HCT116 (cell line): ENCODE results near the gene TOX2. TPM values are rescaled to one million over a fixed set of nuclear protein-coding genes. Genes with fewer than 3 reads are reported as not detected.

Experiments used
- ATAC-seq: fragments of 200-7000 bp; cut with Tn5 transposase; 2 replicates; pipeline ENCODE4 v1.9.1; 2020; ENCODE audit warnings: mild to moderate bottlenecking, moderate library complexity
- BruUV-seq: library from RNA; stranded (reverse); fragments of 400-500 nt; replicated peaks from 2 replicates; lab custom pipeline; 2021; lab: Mats Ljungman, UMichigan
- CTCF ChIA-PET: fragments of 300-600 bp; sonication (Branson Sonifier 250); formaldehyde crosslinking; loops from one replicate; lab custom pipeline; 2021; ENCODE audit warnings: antibody characterized with exemption; lab: Charles Lee
- POLR2A ChIA-PET: fragments of 300-600, 350-600 bp; sonication (Branson Sonifier 250); formaldehyde crosslinking; loops from one replicate; lab custom pipeline; 2021; ENCODE audit warnings: antibody characterized with exemption; lab: Charles Lee
- RAD21 ChIA-PET, 2 experiments: fragments of 300-600 bp; sonication (Branson Sonifier 250); formaldehyde crosslinking; loops; one replicate each; lab custom pipeline; 2023; ENCODE audit warnings: low total read pairs in 2 of 2; ENCODE audit not compliant: uncharacterized antibody in 2 of 2, unreplicated experiment in 2 of 2, low non-redundant PET in 1 of 2; lab: Charles Lee
- DNase-seq: peaks from one replicate; pipeline ENCODE4 v3.0.0-alpha.2; 2010; ENCODE audit warnings: low read depth, low spot score
- H2AFZ ChIP-seq: fragments of 200-600 bp; shearing (Covaris generic), sonication (generic); 2 replicates; pipeline ENCODE4 v1.6.1; 2017; ENCODE audit warnings: low read depth, mixed run types, mixed read lengths, antibody characterized with exemption, low read length; ENCODE audit not compliant: poor library complexity, severe bottlenecking
- H3K27ac ChIP-seq: 2 replicates; pipeline ENCODE4 v1.5.1; 2012; ENCODE audit warnings: low read depth, low read length
- H3K27me3 ChIP-seq: fragments of 200-600 bp; sonication (generic); 2 replicates; pipeline ENCODE4 v1.6.1; 2016; ENCODE audit warnings: mixed run types, low read length, mixed read lengths; ENCODE audit not compliant: insufficient read depth
- H3K36me3 ChIP-seq, 2 experiments: fragments of 200-500 bp in 1 of 2; fragments of 200-600 bp in 1 of 2; sonication (Bioruptor generic) in 1 of 2; sonication (generic) in 1 of 2; 2 replicates each; pipeline versions ENCODE4 v1.5.1 to v1.6.1; 2014 to 2016; ENCODE audit warnings: low read length in 2 of 2, inconsistent platforms in 1 of 2, mixed read lengths in 1 of 2, mixed run types in 1 of 2; ENCODE audit not compliant: insufficient read depth in 2 of 2, control insufficient read depth in 1 of 2
- H3K4me1 ChIP-seq, 2 experiments: fragments of 200-600 bp in 1 of 2; sonication (generic) in 1 of 2; 2 replicates each; pipeline versions ENCODE4 v1.5.1 to v1.6.1; 2012 to 2017; ENCODE audit warnings: low read length in 2 of 2, inconsistent platforms in 1 of 2, mild to moderate bottlenecking in 1 of 2, mixed read lengths in 1 of 2, mixed run types in 1 of 2, moderate library complexity in 1 of 2; ENCODE audit not compliant: insufficient read depth in 2 of 2, control insufficient read depth in 1 of 2
- H3K4me2 ChIP-seq: fragments of 200-600 bp; sonication (generic); 2 replicates; pipeline ENCODE4 v1.6.1; 2017; ENCODE audit warnings: mixed run types, low read length, mixed read lengths
- H3K4me3 ChIP-seq, 2 experiments: fragments of 200-600 bp in 1 of 2; sonication (generic) in 1 of 2; replicated peaks in 1 of 2; 2 replicates each; pipeline ENCODE4 v1.5.1; 2011 to 2016; ENCODE audit warnings: low read length in 2 of 2, control low read depth in 1 of 2, low read depth in 1 of 2, mild to moderate bottlenecking in 1 of 2, mixed read lengths in 1 of 2, mixed run types in 1 of 2
- H3K79me2 ChIP-seq: fragments of 200-600 bp; sonication (generic); 2 replicates; pipeline ENCODE4 v1.6.1; 2017; ENCODE audit warnings: mild to moderate bottlenecking, mixed run types, low read length, moderate library complexity, mixed read lengths; ENCODE audit not compliant: insufficient read depth
- H3K9ac ChIP-seq: fragments of 200-600 bp; sonication (generic); 2 replicates; pipeline ENCODE4 v1.6.1; 2016; ENCODE audit warnings: low read length, mixed read lengths
- H3K9me2 ChIP-seq: fragments of 200-600 bp; sonication (generic), shearing (Covaris generic); 2 replicates; pipeline ENCODE4 v1.6.1; 2017; ENCODE audit warnings: mixed run types, mild to moderate bottlenecking, moderate library complexity; ENCODE audit not compliant: insufficient read depth
- H3K9me3 ChIP-seq, 2 experiments: fragments of 200-500 bp in 1 of 2; fragments of 200-600 bp in 1 of 2; sonication (Bioruptor generic) in 1 of 2; sonication (generic) in 1 of 2; 2 replicates each; pipeline ENCODE4 v1.6.1; 2014 to 2017; ENCODE audit warnings: low read length in 2 of 2, mixed read lengths in 2 of 2, inconsistent platforms in 1 of 2, low read depth in 1 of 2, mild to moderate bottlenecking in 1 of 2, mixed run types in 1 of 2, moderate library complexity in 1 of 2; ENCODE audit not compliant: control insufficient read depth in 1 of 2, insufficient read depth in 1 of 2
- H4K20me1 ChIP-seq: fragments of 200-600 bp; sonication (generic), shearing (Covaris generic); 2 replicates; pipeline ENCODE4 v1.6.1; 2017; ENCODE audit warnings: mixed run types, mild to moderate bottlenecking, moderate library complexity; ENCODE audit not compliant: insufficient read depth
- ATF3 ChIP-seq: IDR thresholded peaks from 2 replicates; pipeline ENCODE4 v1.6.1; 2012
- CBX3 ChIP-seq: IDR thresholded peaks from 2 replicates; pipeline ENCODE4 v1.6.1; 2012; ENCODE audit warnings: low read depth
- CTCF ChIP-seq, 3 experiments: fragments of 200-600 bp in 1 of 3; sonication (generic) in 1 of 3; IDR thresholded peaks in 2 of 3; conservative IDR thresholded peaks in 1 of 3; 2 replicates each; pipeline ENCODE4 v1.5.1; 2012 to 2017; ENCODE audit warnings: low read depth in 2 of 3, low read length in 2 of 3, antibody characterized with exemption in 1 of 3, borderline replicate concordance in 1 of 3, control low read depth in 1 of 3, mild to moderate bottlenecking in 1 of 3, mixed read lengths in 1 of 3, mixed run types in 1 of 3, moderate library complexity in 1 of 3; ENCODE audit not compliant: insufficient read depth in 1 of 3
- ELF1 ChIP-seq: IDR thresholded peaks from 2 replicates; pipeline ENCODE4 v1.6.1; 2012; ENCODE audit warnings: low read depth, borderline replicate concordance
- EZH2 ChIP-seq: fragments of 200-600 bp; sonication (generic); IDR thresholded peaks from 2 replicates; pipeline ENCODE4 v1.6.1; 2017; ENCODE audit warnings: antibody characterized with exemption, mixed run types
- EZH2phosphoT487 ChIP-seq: fragments of 200-600 bp; IDR thresholded peaks from 2 replicates; pipeline ENCODE4 v1.6.1; 2018; ENCODE audit warnings: antibody characterized with exemption, borderline replicate concordance
- FOSL1 ChIP-seq: IDR thresholded peaks from 2 replicates; pipeline ENCODE4 v1.6.1; 2012; ENCODE audit warnings: low read depth
- POLR2AphosphoS5 ChIP-seq: IDR thresholded peaks from 2 replicates; pipeline ENCODE4 v1.6.1; 2011; ENCODE audit warnings: mild to moderate bottlenecking, low read depth, low read length, moderate library complexity
- RAD21 ChIP-seq: IDR thresholded peaks from 2 replicates; pipeline ENCODE4 v1.6.1; 2012; ENCODE audit warnings: low read depth, mild to moderate bottlenecking
- SRF ChIP-seq: IDR thresholded peaks from 2 replicates; pipeline ENCODE4 v1.6.1; 2012; ENCODE audit warnings: low read depth
- ZBTB33 ChIP-seq: IDR thresholded peaks from 2 replicates; pipeline ENCODE4 v1.6.1; 2011; ENCODE audit warnings: mild to moderate bottlenecking, low read length, moderate library complexity; ENCODE audit not compliant: insufficient replicate concordance; ENCODE audit errors: extremely low read depth
- ZFX ChIP-seq: fragments of 450-650 bp; IDR thresholded peaks from 2 replicates; pipeline ENCODE4 v1.6.1; 2017
- ZNF274 ChIP-seq: fragments of 200-500 bp; sonication (Bioruptor generic); IDR thresholded peaks from 2 replicates; pipeline ENCODE4 v1.6.1; 2014; ENCODE audit warnings: mild to moderate bottlenecking, low read depth, low read length, inconsistent platforms
- intact Hi-C: fragments of 100-400 bp; cut with micrococcal nuclease; formaldehyde crosslinking; loops from 2 replicates; pipeline ENCODE4 v1.10.0; 2022
- total RNA-seq: library from RNA; stranded (reverse); gene quantifications from one replicate; pipeline ENCODE4 v1.2.1, GENCODE V29; 2021; ENCODE audit not compliant: unreplicated experiment

Gene TOX2
- total RNA-seq, 1 experiment from 2014 or later, result 39.6 TPM

GRCh38 chr20:43991261-43991660 lies 76.6 kb downstream of the TOX2 start:
- CTCF ChIA-PET, result no interaction called here

GRCh38 chr20:43991982-43992381 lies 77.3 kb downstream of the TOX2 start:
- DNase-seq (no peak), ATAC-seq (no peak)
- H3K9me3 ChIP-seq, result no peaks in the 10 kb centered on the region
- BruUV-seq, result no TSS peak
- H3K36me3 ChIP-seq, result no peaks in the 10 kb centered on the region
- H3K9ac ChIP-seq, result no peak overlapping the region
- H3K79me2 ChIP-seq, result no peaks in the 10 kb centered on the region
- no peak overlapping the region for H3K4me2 ChIP-seq
- no peaks in the 10 kb centered on the region for H3K9me2 ChIP-seq
- no peak overlapping the region for H3K27ac ChIP-seq
- ChIA-PET RAD21 (no interaction called here), CTCF (no interaction called here), POLR2A (no interaction called here)
- H2AFZ ChIP-seq, result no peak overlapping the region
- no peak overlapping the region for H3K4me3 ChIP-seq
- intact Hi-C loops, result no loop called here
- no peaks in the 10 kb centered on the region for H4K20me1 ChIP-seq
- no peaks in the 10 kb centered on the region for H3K27me3 ChIP-seq
- 0 out of 4 replicates have a peak, but pooled peaks cover 0 to 4% of the 10 kb centered on the region in 2 experiments for H3K4me1 ChIP-seq
- TF ChIP-seq CBX3, result no peak
- TF ChIP-seq FOSL1, result no peak
- no peak for TF ChIP-seq POLR2AphosphoS5
- TF ChIP-seq ZNF274, result no peak
- no peak for TF ChIP-seq ATF3
- TF ChIP-seq EZH2phosphoT487, result no peak
- no peak for TF ChIP-seq RAD21
- TF ChIP-seq SRF, result no peak
- TF ChIP-seq ELF1, result no peak
- no peak for TF ChIP-seq ZBTB33
- TF ChIP-seq EZH2, result no peak

More at GRCh38 chr20:43991261-43991660, 76.6 kb downstream of the TOX2 start:
- ATAC-seq (no peak), DNase-seq (no peak)
- no peaks in the 10 kb centered on the region for H3K79me2 ChIP-seq
- H3K27me3 ChIP-seq, result no peaks in the 10 kb centered on the region
- no peaks in the 10 kb centered on the region for H4K20me1 ChIP-seq
- no peak for TF ChIP-seq CTCF (IDR thresholded peaks at IDR 0.05 in 2 of 3, conservative IDR thresholded peaks at IDR 0.05 in 1 of 3; ENCODE audit: borderline replicate concordance in 1 of 3, insufficient read depth in 1 of 3, low read depth in 2 of 3, low read length in 2 of 3)
- TF ChIP-seq ZFX, result no peak
- TF ChIP-seq POLR2AphosphoS5, result no peak
- H3K36me3 ChIP-seq, result no peaks in the 10 kb centered on the region
- H3K27ac ChIP-seq, result no peak overlapping the region
- intact Hi-C loops, result no loop called here
- RAD21 ChIA-PET, result no interaction called here
- H3K4me2 ChIP-seq, result no peak overlapping the region
- H3K4me3 ChIP-seq, result no peak overlapping the region
- BruUV-seq, result no TSS peak
- POLR2A ChIA-PET, result no interaction called here
- no peaks in the 10 kb centered on the region for H3K9me2 ChIP-seq
- H3K9ac ChIP-seq, result no peak overlapping the region
- H3K9me3 ChIP-seq, result no peaks in the 10 kb centered on the region
- H3K4me1 ChIP-seq, result 0 out of 4 replicates have a peak, but pooled peaks cover 0 to 4% of the 10 kb centered on the region in 2 experiments
- H2AFZ ChIP-seq, result no peak overlapping the region
